K562 treated with DMSO at 1 percent for 4 hours (cell line): Measurements from ENCODE around the gene RTL5. TPM values are rescaled to one million over a fixed set of nuclear protein-coding genes. Genes with fewer than 3 reads are reported as not detected.

Experiments used
- total RNA-seq: library from RNA; unstranded; fragments of 300-600 nt; gene quantifications from 2 replicates; pipeline ENCODE4 v1.2.3, GENCODE V29; 2022; ENCODE audit not compliant: insufficient read depth

Gene RTL5
- not detected in 2 replicates for total RNA-seq

DNA sequence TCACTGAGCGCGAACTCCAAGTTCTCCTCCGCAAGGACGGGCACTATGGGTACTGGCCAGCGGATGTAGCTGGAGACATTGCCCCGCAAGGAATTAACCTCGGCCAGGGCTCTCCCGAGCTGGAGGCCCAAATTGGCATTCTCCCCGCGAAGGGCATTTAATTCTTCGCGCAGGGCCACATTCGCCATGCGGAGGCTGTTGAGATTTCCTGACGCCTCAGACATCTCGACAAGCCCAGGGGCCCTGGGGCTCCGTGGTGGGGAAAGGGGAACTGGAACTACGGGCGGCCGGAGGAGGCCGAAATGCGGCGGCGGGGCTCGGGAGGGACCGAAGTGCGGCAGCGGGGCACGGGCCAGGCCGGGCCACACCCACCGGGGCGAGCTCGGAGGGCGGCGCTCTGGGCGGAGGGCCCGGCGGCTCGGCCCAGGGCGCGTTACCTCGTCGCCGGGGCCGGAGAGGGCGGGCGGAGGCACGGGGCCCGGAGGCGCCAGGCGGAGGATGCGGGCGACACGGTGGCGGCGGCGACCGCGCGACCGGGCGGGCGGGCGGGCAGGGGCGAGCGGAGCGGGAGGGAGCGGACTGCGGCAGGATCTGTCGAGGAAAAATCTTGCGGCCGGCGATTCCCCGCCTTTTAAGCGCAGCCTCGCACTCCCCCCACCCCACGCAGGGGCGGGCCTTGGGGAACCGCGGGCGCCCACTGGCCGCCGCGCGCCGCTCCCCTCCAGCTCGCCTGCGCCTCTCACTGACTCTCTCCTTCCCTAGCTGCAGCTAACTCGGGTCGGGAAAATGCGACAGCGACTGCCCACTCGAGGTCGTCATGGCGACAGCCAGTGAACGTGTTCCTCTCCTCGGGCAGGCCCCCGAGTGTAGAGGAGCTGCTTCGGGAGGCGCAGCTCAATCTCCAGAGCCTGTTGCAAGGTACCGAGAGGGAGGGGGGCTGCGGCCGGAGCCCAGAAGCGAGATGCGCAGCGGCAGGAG is at the start of gene RTL5:
TSS of gene RTL5 (minus strand) at position 599 of the 978 bp plus-strand sequence.

Other genes starting within 250 kb of the RTL5 start
- gene NHSL2, start 221.1 kb downstream of the RTL5 start, total RNA-seq = not detected in 2 replicates
- gene PIN4, start 49.8 kb upstream of the RTL5 start, total RNA-seq = 16.3 and 16.5 TPM in 2 replicates
- 3.8 and 5.8 TPM in 2 replicates for gene ERCC6L, start 107.1 kb upstream of the RTL5 start, total RNA-seq
- gene RPS4X, start 145.3 kb upstream of the RTL5 start, total RNA-seq = 1,327 and 1,373 TPM in 2 replicates
- gene CITED1, start 174.0 kb upstream of the RTL5 start, total RNA-seq = 5.5 TPM in 1 of 2 replicates, not detected in the other